ENCODE results near the gene MAN2B1. TPM values are rescaled to one million over a fixed set of nuclear protein-coding genes. Genes with fewer than 3 reads are reported as not detected.
"Not testable (repeated sequence)": the region's sequence is repeated elsewhere in the genome, so short reads cannot be mapped to it uniquely, and the experiment has no call there.

The MAN2B1 gene
- total RNA-seq (2022): 76.9 and 84.4 TPM in 2 replicates
- percentile 47 among the genes with signal in this experiment for Bru-seq, nascent RNA
- percentile 65 among the genes with signal in this experiment for BruChase-seq, experiment 1, labeled RNA remaining after a 6-hour chase
- BruChase-seq, experiment 2, labeled RNA remaining after a 2-hour chase: percentile 62 among the genes with signal in this experiment
- long read RNA-seq, transcript MAN2B1-203 (24 exons, 3,184 nt): major isoform, 27 of 51 reads
- long read RNA-seq, partial matches to known transcripts: 12 of 51 reads
- long read RNA-seq, other reads (novel, unspliced or antisense): 11 of 51 reads

GRCh38 chr19:12666265-12667048 is at the start of gene MAN2B1, which contains the start of gene WDR83:
Gene MAN2B1, minus strand, starts transcription at chr19:12666742. Its CDS starts 41 bp downstream, at chr19:12666701.
Gene WDR83, plus strand, starts transcription at chr19:12666807. Its CDS starts 2,984 bp downstream, at chr19:12669791.
- no TSS peak for BruUV-seq (replicated peaks)
- Mint-ChIP-seq H3K27me3 (ENCODE audit: unreplicated experiment) (no peaks in the 10 kb centered on the region), H3K4me3 (ENCODE audit: low read depth, unreplicated experiment) (peak within 1 kb of the TSS; percentile 88), H3K9me3 (ENCODE audit: low read depth, unreplicated experiment) (no peaks in the 10 kb centered on the region), H3K36me3 (ENCODE audit: insufficient read depth, unreplicated experiment) (peaks cover 46% of the 10 kb centered on the region), H3K4me1 (ENCODE audit: low read depth, unreplicated experiment) (no peaks in the 10 kb centered on the region), H3K27ac (ENCODE audit: unreplicated experiment) (peak within 1 kb of the TSS; percentile 77)
- CTCF ChIA-PET: no interaction called here
- intact Hi-C loops (cut with micrococcal nuclease; ENCODE audit: unreplicated experiment): loop anchor here (5.0 kb wide), 1 partner anchor 104 kb away; no protein-coding TSS in a partner anchor
- DNase-seq: peak; percentile 74
- TF ChIP-seq CTCF (IDR thresholded peaks at IDR 0.05; ENCODE audit: unreplicated experiment): no peak

GRCh38 chr19:12715929-12716328 is 49.4 kb upstream of the MAN2B1 start:
- no peaks in the 10 kb centered on the region for H3K27me3 Mint-ChIP-seq (ENCODE audit: unreplicated experiment)
- H3K4me3 Mint-ChIP-seq (ENCODE audit: low read depth, unreplicated experiment): no peak overlapping the region
- H3K9me3 Mint-ChIP-seq (ENCODE audit: low read depth, unreplicated experiment): no peaks in the 10 kb centered on the region
- intact Hi-C loops (cut with micrococcal nuclease; ENCODE audit: unreplicated experiment): no loop called here
- no peak overlapping the region for H3K27ac Mint-ChIP-seq (ENCODE audit: unreplicated experiment)
- no peak for DNase-seq
- no TSS peak for BruUV-seq (replicated peaks)
- CTCF ChIA-PET: no interaction called here
- TF ChIP-seq CTCF (IDR thresholded peaks at IDR 0.05; ENCODE audit: unreplicated experiment): no peak
- H3K4me1 Mint-ChIP-seq (ENCODE audit: low read depth, unreplicated experiment): peaks cover 6% of the 10 kb centered on the region
- peaks cover 31% of the 10 kb centered on the region for H3K36me3 Mint-ChIP-seq (ENCODE audit: insufficient read depth, unreplicated experiment)

- DNase-seq: no peak
- CTCF ChIA-PET: no interaction called here
- H3K4me1 Mint-ChIP-seq (ENCODE audit: low read depth, unreplicated experiment): no peaks in the 10 kb centered on the region
- peaks cover 35% of the 10 kb centered on the region for H3K36me3 Mint-ChIP-seq (ENCODE audit: insufficient read depth, unreplicated experiment)
- intact Hi-C loops (cut with micrococcal nuclease; ENCODE audit: unreplicated experiment): no loop called here
- TF ChIP-seq CTCF (IDR thresholded peaks at IDR 0.05; ENCODE audit: unreplicated experiment): no peak
- H3K9me3 Mint-ChIP-seq (ENCODE audit: low read depth, unreplicated experiment): no peaks in the 10 kb centered on the region
- no peak overlapping the region for H3K4me3 Mint-ChIP-seq (ENCODE audit: low read depth, unreplicated experiment)
- no TSS peak for BruUV-seq (replicated peaks)
- H3K27ac Mint-ChIP-seq (ENCODE audit: unreplicated experiment): no peak overlapping the region
- no peaks in the 10 kb centered on the region for H3K27me3 Mint-ChIP-seq (ENCODE audit: unreplicated experiment)
These were observed 48.6 kb upstream of the MAN2B1 start for GRCh38 chr19:12715102-12715501.

- CTCF ChIA-PET; DNase-seq; H3K4me3 Mint-ChIP-seq (ENCODE audit: low read depth, unreplicated experiment); H3K4me1 Mint-ChIP-seq (ENCODE audit: low read depth, unreplicated experiment); H3K9me3 Mint-ChIP-seq (ENCODE audit: low read depth, unreplicated experiment); H3K27me3 Mint-ChIP-seq (ENCODE audit: unreplicated experiment); BruUV-seq (replicated peaks); intact Hi-C loops (cut with micrococcal nuclease; ENCODE audit: unreplicated experiment); H3K27ac Mint-ChIP-seq (ENCODE audit: unreplicated experiment): not testable (repeated sequence)
- H3K36me3 Mint-ChIP-seq (ENCODE audit: insufficient read depth, unreplicated experiment): peaks cover 44% of the 10 kb centered on the region
These were observed 46.8 kb upstream of the MAN2B1 start for GRCh38 chr19:12713304-12713703.

GRCh38 chr19:12712077-12712476 is 45.5 kb upstream of the MAN2B1 start:
- intact Hi-C loops (cut with micrococcal nuclease; ENCODE audit: unreplicated experiment); H3K27me3 Mint-ChIP-seq (ENCODE audit: unreplicated experiment); H3K9me3 Mint-ChIP-seq (ENCODE audit: low read depth, unreplicated experiment); BruUV-seq (replicated peaks); CTCF ChIA-PET; H3K27ac Mint-ChIP-seq (ENCODE audit: unreplicated experiment); H3K4me3 Mint-ChIP-seq (ENCODE audit: low read depth, unreplicated experiment); H3K4me1 Mint-ChIP-seq (ENCODE audit: low read depth, unreplicated experiment): not testable (repeated sequence)
- H3K36me3 Mint-ChIP-seq (ENCODE audit: insufficient read depth, unreplicated experiment): peaks cover 50% of the 10 kb centered on the region
- DNase-seq: peak; percentile 37
